OCI-LY1 (cell line): Measurements from ENCODE around the gene KCTD1.

Experiments
- CTCF ChIP-seq: fragments of 200-600 bp; sonication (generic), shearing (Covaris generic); IDR thresholded peaks from 2 replicates; pipeline ENCODE4 v1.5.1; 2017; ENCODE audit warnings: mild to moderate bottlenecking, antibody characterized with exemption, low read length, moderate library complexity, mixed read lengths
- EZH2 ChIP-seq: fragments of 200-600 bp; sonication (generic), shearing (Covaris generic); IDR thresholded peaks from 2 replicates; pipeline ENCODE4 v1.8.0; 2017; ENCODE audit warnings: borderline replicate concordance, mixed run types, mild to moderate bottlenecking, antibody characterized with exemption, low read length, moderate library complexity, mixed read lengths

DNA sequence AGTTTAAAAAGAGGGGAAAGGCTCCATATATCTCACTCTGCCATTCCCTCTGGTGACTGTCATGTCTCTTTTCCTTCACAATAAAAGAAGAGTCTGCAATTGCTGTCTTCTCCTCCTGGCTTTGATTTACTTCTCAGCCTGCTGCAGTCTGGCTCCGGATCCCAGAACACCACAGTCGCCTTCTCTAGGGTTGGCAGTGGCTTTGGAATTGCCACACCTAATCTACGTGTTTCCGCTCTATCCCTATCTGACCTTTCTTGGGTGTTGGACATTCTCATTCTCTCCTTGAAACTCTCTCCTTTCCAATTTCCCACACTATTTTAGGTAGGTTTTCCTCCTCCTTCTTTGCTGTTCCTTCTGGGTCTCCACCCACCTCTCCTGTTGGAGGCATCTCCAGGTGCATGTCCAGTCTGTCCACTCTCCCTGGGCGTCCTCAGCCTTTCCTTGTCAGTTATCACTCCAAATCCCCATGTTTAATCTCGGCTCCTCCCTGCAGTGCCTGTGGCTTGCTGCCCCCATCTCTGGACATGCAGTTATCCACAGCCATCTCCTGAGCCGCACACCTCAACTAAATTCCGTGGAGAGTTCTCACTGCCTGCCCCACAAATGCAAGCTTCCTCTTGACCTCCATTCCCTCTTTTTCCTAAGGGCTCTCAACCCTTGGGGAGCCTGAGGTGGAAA lies 112.8 kb downstream of the KCTD1 start:
- TF ChIP-seq CTCF = no peak
- no peak for TF ChIP-seq EZH2
